ENCODE measurements around the gene OLFML3. TPM values are rescaled to one million over a fixed set of nuclear protein-coding genes. Genes with fewer than 3 reads are reported as not detected.
A peak's percentile ranks its signal among the peaks of the same experiment; 100 is the strongest.

The OLFML3 gene
- total and polyA plus RNA-seq, 2 of the 13 experiments (the other 11 are each of a cell fraction or from before 2014, with no cell fraction given): 2.0 to 5.1 TPM

DNA sequence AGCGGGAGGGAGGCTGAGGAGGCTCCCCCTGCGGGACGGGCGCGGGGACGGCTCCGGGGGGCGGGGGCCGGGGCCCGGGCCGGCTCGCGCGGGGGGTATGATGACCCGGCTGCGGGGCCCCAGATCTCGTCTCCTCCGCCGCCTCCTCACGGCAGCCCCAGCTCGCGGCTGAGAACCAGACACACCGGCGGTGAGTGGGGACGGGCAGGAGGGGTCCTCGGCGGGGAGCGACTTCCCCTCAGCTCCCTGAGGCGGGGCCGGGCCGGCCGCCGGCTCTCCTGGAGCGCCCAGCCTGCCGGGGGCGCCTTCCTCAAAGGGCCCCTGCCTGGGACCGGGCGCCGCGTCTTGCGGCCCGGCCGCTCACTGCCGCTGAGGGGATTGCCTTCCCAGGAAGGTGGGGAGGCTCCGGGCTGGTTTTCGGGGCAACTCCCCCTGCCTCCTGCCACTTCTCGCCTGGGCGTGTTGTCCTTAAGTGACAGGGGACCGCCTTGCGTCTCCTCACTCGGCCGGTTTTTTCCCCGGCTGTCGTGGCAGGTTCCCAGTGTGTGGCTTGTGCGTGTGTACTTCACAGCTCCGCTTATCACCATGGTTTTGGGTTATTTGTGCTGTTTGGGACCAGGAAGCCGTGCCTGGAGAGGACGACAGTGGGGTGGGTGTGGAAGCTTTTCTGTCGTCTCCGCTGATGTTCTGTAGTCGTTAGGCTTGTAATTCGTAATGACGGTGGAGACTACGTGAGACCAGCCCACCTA is 49.4 kb upstream of the OLFML3 start (continued):
- TF ChIP-seq KMT2B (CRISPR knock-in tag; IDR thresholded peaks at IDR 0.05) (no peak), ZC3H13 (CRISPR knock-in tag; IDR thresholded peaks at IDR 0.05) (0 out of 2 replicates have a peak, but pooled peaks have one; percentile 8), NONO (IDR thresholded peaks at IDR 0.05) (no peak), NONO (CRISPR knock-in tag; conservative IDR thresholded peaks at IDR 0.05) (no peak), SP5 (CRISPR knock-in tag; IDR thresholded peaks at IDR 0.05; ENCODE audit: borderline replicate concordance, low read depth) (no peak), NR2F6 (IDR thresholded peaks at IDR 0.05) (no peak), NR2F6 (CRISPR knock-in tag; IDR thresholded peaks at IDR 0.05) (no peak), ZNF709 (CRISPR knock-in tag; IDR thresholded peaks at IDR 0.05) (0 out of 2 replicates have a peak, but pooled peaks have one; percentile 34)

DNA sequence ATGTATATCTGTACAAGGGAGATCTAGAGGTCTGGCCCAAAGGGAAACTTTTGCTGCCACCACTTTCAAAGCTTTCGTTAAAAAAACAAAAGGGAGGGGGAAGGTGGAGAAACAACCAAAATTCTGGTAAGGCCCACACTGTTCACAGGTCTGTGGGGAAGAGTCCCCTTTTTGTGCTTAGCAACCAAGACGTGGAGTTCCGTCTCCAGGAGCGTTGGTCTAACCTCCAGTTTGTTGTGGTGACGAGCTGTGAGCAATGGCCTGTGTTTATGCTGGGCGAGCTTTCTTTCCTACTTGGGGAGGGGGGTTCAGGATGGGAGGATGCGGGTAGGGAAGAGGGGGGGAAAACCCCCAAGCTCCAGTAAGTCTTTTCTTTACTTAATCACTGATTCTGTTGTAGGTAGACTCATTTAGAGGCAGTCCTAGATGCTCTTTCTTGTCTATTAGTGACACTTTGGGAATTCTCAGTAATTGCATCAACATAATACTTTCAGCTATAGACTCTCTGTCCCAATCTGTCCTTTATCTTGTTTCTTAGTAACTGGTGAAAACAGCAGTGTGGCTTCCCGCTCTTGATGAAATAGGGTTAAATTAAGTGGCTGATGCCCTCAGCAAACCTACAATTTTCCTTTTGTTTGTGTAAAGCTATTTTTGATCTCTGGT is 48.6 kb upstream of the OLFML3 start:
- Histone ChIP-seq H3K9ac (ENCODE audit: insufficient read depth, low read depth, low read length) (peak overlapping the region; percentile 96), H3K79me2 (ENCODE audit: insufficient read depth, low read length) (peaks cover 58% of the 10 kb centered on the region), H3K27me3 (ENCODE audit: control insufficient read depth in 1 of 2, insufficient read depth in 2 of 2, low read length in 2 of 2) (no peaks in the 10 kb centered on the region; a peak in 1 of 5 replicates), H3K4me2 (ENCODE audit: low read depth, low read length) (peak overlapping the region; percentile 81), H3K36me3 (replicated peaks in 1 of 2; ENCODE audit: control insufficient read depth in 1 of 2, insufficient read depth in 2 of 2, low read length in 2 of 2) (no peaks in the 10 kb centered on the region), H4K20me1 (ENCODE audit: insufficient read depth, low read length) (peaks cover 17% of the 10 kb centered on the region), H3K27ac (ENCODE audit: extremely low read length, insufficient read depth, low read length) (peak overlapping the region; percentile 99), H3K4me3 (replicated peaks in 1 of 3; ENCODE audit: insufficient read depth in 1 of 3, low read depth in 2 of 3, low read length in 3 of 3) (peak overlapping the region; percentile 90 to 99 (median 99)), H2AFZ (ENCODE audit: low read length) (no peak overlapping the region), H3K4me1 (ENCODE audit: insufficient read depth, low read length) (peaks cover 58% of the 10 kb centered on the region), H3K9me3 (ENCODE audit: low read length) (no peaks in the 10 kb centered on the region)
- intact Hi-C loops (cut with micrococcal nuclease; ENCODE audit: unreplicated experiment): loop anchor here (2.0 kb wide), 1 partner anchor 18 kb away; no protein-coding TSS in a partner anchor
- FAIRE-seq: no peak
- peak; percentile 20 for DNase-seq (ENCODE audit: low spot score)
- no TSS peak for BruUV-seq (replicated peaks)
- no peak; the same call in 2 of the 3 replicates for ATAC-seq
- ChIA-PET CTCF (ENCODE audit: low intra/inter-chr PET ratio, low total read pairs) (no interaction called here), POLR2A (interaction anchor here (1.2 to 4.4 kb wide), 7 partner anchors 9 to 171 kb away, joined by 3 to 102 read pairs (median 10); partner anchors contain the start of genes AP4B1, DCLRE1B, PHTF1 and RSBN1)
- in situ Hi-C loops (cut with HindIII; ENCODE audit: extremely low pct_ligation_motif_present, low pct_unique_long_range_greater_than_20kb): no loop called here
- WGBS (ENCODE audit: low lambda C conversion rate): 1% methylated on average over 8 of the region's 8 CpGs
- TF ChIP-seq SAP130 (CRISPR knock-in tag; IDR thresholded peaks at IDR 0.05; ENCODE audit: low read depth) (0 out of 2 replicates have a peak, but pooled peaks have one; percentile 2), RBFOX2 (IDR thresholded peaks at IDR 0.05; ENCODE audit: low read depth, low read length) (no peak), ZNF530 (CRISPR knock-in tag; IDR thresholded peaks at IDR 0.05; ENCODE audit: low read depth) (no peak), PAF1 (CRISPR knock-in tag; IDR thresholded peaks at IDR 0.05) (no peak), RNF2 (conservative IDR thresholded peaks at IDR 0.05; ENCODE audit: low read depth) (no peak)
- TF ChIP-seq, protein P1, sequence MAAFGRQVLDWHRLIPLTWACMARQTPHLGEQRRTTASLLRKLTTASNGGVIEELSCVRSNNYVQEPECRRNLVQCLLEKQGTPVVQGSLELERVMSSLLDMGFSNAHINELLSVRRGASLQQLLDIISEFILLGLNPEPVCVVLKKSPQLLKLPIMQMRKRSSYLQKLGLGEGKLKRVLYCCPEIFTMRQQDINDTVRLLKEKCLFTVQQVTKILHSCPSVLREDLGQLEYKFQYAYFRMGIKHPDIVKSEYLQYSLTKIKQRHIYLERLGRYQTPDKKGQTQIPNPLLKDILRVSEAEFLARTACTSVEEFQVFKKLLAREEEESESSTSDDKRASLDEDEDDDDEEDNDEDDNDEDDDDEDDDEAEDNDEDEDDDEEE (CRISPR knock-in tag; IDR thresholded peaks at IDR 0.05): 0 out of 2 replicates have a peak, but pooled peaks have one; percentile 7
- TF ChIP-seq, protein P2, sequence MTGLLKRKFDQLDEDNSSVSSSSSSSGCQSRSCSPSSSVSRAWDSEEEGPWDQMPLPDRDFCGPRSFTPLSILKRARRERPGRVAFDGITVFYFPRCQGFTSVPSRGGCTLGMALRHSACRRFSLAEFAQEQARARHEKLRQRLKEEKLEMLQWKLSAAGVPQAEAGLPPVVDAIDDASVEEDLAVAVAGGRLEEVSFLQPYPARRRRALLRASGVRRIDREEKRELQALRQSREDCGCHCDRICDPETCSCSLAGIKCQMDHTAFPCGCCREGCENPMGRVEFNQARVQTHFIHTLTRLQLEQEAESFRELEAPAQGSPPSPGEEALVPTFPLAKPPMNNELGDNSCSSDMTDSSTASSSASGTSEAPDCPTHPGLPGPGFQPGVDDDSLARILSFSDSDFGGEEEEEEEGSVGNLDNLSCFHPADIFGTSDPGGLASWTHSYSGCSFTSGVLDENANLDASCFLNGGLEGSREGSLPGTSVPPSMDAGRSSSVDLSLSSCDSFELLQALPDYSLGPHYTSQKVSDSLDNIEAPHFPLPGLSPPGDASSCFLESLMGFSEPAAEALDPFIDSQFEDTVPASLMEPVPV (CRISPR knock-in tag; IDR thresholded peaks at IDR 0.05): no peak
- TF ChIP-seq, protein P3, sequence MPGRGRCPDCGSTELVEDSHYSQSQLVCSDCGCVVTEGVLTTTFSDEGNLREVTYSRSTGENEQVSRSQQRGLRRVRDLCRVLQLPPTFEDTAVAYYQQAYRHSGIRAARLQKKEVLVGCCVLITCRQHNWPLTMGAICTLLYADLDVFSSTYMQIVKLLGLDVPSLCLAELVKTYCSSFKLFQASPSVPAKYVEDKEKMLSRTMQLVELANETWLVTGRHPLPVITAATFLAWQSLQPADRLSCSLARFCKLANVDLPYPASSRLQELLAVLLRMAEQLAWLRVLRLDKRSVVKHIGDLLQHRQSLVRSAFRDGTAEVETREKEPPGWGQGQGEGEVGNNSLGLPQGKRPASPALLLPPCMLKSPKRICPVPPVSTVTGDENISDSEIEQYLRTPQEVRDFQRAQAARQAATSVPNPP (CRISPR knock-in tag; IDR thresholded peaks at IDR 0.05): no peak
- TF ChIP-seq, protein P4, sequence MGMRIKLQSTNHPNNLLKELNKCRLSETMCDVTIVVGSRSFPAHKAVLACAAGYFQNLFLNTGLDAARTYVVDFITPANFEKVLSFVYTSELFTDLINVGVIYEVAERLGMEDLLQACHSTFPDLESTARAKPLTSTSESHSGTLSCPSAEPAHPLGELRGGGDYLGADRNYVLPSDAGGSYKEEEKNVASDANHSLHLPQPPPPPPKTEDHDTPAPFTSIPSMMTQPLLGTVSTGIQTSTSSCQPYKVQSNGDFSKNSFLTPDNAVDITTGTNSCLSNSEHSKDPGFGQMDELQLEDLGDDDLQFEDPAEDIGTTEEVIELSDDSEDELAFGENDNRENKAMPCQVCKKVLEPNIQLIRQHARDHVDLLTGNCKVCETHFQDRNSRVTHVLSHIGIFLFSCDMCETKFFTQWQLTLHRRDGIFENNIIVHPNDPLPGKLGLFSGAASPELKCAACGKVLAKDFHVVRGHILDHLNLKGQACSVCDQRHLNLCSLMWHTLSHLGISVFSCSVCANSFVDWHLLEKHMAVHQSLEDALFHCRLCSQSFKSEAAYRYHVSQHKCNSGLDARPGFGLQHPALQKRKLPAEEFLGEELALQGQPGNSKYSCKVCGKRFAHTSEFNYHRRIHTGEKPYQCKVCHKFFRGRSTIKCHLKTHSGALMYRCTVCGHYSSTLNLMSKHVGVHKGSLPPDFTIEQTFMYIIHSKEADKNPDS (CRISPR knock-in tag; IDR thresholded peaks at IDR 0.05): no peak

Data from HepG2 (cell line).